Activated T-cell treated with anti-CD3 and anti-CD28 coated beads for 1 hour (primary cell): ENCODE results near the gene CHD6.

ENCODE experiments used
- DNase-seq: peaks from one replicate; pipeline ENCODE4 v3.0.0-alpha.2; 2020; ENCODE audit warnings: low read depth

CHD6 gene

DNA sequence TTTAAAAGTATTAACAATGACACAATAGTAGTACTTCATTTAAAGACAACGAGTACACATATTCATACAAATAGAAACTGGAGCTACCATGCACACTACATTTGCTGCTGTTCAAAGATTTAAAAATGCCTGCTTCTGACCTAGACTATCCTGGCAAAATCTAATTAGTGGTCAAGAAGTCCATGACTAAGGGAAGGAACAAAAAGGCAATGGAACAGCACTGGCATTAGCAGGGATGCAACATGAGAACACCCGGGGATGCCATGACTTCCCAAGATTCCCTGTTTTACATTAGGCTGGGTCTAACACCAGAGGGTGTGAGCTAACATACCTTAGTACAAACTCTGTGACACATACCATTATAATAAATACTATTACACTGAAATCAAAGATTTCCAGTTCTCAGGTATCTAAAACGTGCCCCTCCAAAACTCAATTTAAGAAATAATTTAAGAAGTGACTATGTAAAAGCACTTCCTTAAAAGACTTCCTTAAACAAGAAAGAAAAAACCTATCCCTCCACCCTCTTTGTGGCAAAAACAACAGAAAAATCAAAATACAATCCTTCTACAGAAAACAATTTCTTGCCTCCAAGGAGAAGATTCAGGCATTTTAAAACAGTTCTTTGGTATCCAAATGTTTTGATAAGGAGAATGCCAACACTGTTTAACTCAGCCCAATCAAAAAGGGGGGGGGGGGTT is 25.5 kb downstream of the CHD6 start:
- DNase-seq = no peak

DNA sequence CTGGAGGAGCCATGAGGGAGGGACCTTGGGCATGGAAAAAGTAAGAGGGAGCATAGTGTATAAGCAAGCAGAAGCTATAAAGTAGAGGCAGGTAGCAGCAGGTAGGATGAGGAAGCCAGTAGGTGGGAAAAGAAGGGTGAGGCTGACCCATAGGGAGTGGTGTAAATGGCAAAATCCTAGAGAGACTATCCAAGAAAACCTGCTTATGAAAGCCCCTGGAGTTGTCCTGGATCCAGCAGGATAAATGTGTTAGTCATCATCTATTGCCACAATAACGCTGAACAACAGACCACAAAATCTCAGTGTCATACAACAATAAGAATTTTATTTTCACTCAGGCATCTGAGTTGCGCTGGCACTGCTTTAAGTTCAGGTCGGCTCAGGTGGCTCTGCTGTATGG is 30.2 kb downstream of the CHD6 start:
- DNase-seq = no peak

DNA sequence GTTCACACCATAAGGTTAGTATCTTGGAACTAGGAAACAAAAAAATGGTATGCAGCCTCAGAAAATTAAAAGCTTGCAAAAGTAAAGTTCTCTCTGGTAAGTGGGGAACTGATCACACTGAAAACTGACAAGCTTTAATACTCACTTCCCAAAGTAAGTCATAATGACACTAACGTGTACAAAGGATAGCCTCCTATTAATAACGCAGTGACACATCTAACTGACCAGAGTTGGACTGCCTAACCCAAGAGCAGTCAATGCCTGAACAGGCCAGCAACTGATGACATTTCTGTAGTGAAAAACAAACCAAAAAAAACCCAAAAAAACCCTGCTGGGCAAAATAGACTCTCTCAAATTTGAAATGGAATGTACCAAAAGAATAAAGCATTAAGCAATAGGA is 30.7 kb downstream of the CHD6 start:
- DNase-seq = no peak

DNA sequence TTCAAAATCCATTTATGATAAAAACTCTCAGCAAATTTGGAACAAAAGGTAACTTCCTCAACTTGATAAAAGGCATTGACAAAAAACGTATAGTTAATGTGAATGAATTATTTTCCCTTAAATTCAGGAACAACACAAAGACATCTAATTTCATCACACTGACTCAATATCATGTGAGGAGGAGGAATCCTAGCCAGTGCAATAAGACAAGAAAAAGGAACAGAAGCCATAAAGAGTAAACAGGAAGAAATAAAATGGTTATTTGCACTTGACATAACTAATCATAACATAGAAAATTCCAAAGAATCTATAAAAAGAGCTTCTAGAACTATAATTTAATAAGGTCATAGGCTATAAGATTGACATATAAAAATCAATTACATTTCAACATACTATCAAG is 31.4 kb downstream of the CHD6 start:
- no peak for DNase-seq

DNA sequence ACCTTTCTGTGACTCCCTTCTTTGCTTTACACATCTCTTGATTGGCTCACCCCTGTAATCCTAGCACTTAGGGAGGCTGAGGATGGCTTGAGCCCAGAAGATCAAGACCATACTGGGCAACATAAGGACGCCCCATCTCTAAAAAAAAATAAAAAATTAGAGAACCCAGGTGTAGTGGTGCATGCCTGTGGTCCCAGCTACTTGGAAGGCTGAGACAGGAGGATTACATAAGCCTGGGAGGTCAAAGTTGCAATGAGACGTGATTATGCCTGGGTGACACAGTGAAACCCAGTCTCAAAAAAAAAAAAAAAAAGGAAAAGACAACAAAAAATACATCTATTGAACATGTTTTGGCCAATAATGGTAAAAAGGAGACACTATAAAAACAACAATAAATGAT is 37.8 kb downstream of the CHD6 start:
- DNase-seq = no peak

DNA sequence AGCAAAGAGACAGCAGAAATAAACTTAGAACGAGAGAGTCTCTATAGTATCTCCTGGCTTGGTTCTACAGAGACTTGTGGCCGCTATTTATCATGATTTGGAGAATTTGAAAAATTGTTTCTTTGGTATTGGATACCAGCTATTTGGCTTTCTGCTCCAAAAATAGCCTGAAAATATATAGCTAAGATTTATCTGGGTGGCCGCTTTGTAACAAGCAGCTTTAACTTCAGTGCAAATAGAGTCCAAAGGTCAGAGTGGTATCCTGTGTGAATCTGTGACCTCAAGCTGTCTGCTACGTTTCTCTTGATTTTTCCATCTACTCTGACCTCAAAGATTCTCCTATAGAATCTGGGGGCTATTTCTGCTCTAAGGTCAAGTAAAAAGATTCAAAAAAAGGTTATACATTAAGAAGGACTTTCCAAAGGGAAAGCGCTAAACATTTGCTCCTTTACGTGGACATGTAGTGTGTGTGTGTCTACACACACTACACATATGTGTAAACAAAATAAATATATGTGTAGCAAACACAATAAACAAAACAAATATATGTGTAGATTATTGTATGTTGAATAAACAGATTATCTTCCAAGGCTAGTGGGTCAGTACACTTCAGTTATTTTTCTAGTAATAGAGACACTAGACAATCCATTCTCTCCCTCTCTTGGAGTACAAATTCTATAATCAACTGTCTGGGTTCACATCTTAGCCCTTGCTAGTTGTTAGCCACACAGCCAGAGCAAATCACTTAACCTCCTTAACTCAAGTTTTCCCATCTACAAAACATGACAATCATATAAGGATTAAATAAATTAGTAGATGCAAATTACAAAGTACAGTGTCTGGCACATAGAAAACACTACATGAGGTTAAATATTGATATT is 40.8 kb downstream of the CHD6 start:
- DNase-seq = no peak

DNA sequence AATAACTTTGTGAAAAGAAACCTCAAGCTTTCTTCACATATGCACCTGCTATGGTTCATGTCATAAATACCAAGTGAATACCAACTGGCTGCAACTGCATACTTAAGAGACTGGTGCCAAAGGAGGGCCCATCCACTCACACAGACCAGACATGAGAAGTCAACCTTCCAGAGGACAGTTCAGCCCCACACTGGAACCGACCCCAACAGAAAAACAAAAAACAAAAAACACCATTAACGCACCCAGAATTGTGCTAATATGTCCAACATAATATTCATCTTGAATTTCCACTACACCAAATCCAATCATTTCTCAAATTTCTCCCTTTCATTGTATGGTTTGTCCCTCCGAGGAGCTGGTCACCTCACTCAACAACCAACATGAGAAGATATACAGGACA is 42.8 kb downstream of the CHD6 start:
- no peak for DNase-seq

DNA sequence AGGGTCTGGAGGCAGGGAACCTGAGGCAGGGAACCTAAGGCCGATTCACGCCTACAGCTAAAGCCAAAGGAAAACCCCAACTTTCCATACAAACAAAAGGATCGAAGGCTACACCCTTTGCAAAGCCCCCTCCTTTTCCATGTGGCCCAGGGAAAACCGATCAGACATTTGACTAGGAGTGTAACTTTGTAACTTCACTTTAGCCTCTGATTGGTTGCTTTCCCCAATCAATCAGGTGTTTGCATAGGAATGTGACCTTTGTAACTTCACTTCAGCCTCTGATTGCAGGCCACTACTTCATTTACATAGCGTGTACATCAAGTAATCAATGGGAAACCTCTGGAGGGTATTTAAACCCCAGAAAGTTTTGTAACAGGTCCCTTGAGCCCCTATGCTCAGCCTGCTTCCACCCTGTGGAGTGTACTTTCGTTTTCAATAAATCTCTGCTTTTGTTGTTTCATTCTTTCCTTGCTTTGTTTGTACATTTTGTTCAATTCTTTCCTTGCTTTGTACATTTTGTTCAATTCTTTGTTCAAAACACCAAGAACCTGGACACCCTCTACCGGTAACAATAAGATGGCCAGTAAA is 43.3 kb downstream of the CHD6 start:
- no peak for DNase-seq

DNA sequence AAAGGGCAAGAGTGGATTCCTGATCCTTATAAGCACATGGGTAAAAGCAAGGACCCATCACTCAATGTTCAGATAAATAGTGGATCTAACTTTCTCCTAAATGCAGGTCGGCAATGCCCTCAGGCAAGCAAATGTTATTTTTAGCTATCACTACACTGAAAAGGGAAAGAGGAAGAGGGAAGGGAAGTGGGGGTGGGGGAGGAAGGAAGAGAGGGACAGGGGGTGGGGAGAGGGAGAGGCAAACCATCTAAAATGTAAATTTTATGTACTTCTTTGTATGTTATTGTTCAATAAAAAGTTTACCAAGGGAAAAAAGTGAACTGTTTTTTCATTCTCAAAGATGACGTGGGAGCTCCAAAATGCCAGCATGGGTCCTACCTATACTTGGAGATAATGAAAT is 44.2 kb downstream of the CHD6 start:
- DNase-seq = no peak

DNA sequence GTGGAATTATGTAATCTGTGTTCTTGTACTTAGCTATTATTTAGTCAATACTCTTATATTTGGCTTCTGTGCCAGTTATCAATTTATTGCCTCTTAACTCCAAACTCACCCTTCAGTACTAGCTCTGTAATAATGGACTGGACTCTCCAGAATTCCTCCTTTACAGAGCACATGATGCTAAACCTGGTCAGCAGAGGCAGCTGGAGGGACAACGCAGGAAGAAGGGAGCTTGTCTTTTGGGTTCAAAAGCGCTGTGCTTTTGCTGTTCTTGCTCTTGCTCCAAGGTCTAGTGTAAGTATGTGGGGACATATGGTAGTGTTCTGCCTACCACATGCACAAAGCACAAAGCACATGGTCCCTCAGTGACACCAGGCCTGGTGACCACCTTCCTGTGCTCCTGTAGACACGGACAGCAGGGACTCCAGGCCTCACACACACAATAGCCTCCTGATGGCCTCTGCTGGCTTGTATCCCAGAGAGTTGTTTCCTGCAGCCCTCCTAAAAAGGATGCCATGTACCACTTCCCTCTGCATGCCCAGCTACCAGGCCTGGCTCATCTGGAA is 46.1 kb downstream of the CHD6 start:
- no peak for DNase-seq

DNA sequence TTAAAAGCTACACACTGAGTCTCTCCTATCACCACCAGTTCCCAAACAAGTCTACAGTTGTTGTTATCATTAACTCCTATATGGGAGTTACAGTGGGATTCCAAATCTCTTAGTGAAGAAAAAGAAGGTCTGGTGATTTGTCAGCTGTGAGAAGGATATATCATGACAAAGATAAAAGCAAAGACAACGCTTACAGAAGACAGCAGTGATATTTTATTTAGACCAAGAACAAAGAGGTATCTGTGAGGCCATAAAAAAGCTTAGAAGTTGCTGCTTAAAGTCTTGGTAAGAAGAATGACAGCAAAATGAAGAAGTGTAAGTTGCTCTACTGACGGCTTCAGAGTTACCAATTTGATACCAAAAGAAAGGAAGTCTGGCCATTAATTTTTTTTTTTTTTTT is 47.2 kb downstream of the CHD6 start:
- DNase-seq = no peak

DNA sequence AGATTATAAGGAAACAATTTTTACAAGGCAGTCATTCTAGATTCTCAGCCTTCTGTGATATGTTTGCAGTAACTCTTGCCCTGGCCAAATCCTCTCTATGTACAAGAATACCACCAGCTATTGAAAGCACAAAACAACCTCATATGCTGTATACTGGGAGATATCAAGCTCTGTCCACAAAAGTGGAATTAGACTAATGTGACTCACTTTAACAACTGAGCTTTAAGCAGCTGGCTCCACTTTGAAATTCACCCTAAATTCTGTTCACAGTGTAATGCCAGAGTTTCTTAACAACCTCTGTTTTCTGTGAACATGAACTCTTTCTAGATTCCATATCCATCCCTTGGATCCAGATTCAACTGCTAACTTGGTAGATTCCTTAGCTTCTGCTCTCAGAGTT is 47.6 kb downstream of the CHD6 start:
- DNase-seq = no peak

DNA sequence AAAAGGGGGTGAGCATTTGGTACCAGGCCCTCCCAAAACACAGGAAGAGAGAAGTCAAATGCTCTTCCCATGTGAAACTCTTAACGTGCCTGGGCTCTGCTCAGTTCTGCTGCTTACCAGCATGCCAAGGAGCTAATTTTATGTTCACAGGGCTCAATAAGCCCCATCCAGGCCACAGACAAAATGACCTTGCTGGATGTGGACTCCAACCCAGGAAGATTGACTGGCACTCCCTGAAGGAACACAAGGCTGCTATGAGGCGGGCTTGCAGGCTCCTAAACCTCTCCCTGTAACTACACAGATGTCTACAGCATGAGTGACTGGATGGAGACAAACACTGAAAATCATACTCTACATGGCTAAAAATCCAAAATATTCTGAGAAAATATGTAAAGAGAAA is 50.6 kb downstream of the CHD6 start:
- DNase-seq = no peak

DNA sequence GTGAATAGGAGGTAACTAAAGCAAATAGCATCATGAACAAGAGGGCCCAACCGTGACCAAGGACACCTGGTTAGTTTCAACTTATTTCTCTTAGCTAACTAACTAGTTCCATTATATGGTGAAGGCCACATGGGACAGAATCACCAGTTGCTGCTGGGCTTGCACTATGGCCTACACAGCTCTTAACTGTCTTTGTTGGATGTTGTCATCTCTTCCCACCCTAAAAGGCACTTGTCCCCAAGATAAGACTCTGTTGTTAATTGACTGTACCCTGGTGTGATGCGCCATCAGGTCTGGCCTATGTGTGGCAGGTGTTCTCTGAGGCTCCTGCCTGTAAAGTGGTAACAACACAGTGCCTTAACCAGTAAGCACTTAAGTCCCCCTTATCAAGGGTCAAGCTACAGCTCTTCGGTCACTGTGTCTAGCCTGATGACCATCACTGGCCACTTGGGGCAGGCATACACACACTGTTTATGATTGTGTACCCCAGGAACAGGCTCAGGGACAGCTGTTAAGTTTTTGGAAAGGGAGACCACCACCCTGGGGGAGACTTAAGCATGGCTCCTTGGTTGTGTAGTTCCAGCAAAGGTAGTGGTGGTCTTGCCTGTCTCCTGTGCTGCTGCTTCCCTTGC is 51.2 kb downstream of the CHD6 start:
- DNase-seq = no peak

DNA sequence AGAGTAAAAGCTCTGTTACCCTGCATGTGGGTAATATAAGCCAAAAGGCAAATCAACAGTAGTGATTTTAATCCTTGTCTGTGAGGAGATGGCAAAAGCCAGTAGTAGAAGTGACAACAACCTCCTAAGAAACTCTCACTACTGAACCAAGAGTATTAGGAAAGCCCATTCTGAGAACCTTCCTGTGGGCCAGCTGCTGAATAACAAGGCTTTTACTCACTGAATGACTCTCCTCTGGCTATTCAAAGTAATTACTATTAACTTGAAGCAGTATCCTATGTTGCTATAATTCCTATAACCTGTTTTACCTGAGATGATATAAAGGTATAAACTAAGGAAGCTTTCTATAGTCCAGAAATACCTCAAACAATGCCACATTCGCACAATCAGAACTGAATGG is 55.1 kb downstream of the CHD6 start:
- no peak for DNase-seq

DNA sequence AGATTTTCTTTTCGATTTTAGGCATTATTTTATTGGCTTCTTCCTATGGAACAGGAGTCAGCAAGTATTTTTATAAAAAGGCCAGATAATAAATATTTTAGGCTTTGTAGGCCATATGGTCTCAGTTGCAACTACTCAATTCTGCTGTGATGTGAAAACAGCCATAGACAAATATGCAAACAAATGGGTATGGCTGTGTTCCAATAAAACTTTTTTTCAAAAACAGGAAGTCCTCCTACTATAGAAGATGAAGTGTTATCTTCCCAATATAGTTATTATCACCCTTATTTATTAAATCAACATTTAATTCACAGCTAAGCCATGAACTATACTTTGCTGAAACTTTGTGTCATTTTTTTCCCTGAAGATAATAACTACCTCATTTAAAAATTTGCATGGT is 57.2 kb downstream of the CHD6 start:
- no peak for DNase-seq

DNA sequence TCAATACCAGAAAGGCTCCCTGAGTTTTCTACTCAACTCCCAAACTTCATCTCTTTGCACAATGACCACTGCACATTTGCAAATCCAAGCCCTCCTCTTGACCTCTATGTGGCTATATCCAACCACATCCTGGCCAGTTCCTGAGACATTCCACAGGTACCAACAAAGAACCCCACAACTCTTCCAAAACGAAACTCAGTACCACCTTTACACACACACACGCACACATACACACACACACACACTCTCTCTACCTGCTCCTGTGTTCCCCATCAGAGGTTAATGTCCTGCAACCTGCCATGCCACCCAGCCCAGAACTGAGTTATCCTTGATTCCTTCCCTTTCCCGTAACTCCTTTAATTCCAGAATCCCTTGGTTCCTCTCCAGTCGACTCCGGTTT is 58.5 kb downstream of the CHD6 start:
- no peak for DNase-seq

DNA sequence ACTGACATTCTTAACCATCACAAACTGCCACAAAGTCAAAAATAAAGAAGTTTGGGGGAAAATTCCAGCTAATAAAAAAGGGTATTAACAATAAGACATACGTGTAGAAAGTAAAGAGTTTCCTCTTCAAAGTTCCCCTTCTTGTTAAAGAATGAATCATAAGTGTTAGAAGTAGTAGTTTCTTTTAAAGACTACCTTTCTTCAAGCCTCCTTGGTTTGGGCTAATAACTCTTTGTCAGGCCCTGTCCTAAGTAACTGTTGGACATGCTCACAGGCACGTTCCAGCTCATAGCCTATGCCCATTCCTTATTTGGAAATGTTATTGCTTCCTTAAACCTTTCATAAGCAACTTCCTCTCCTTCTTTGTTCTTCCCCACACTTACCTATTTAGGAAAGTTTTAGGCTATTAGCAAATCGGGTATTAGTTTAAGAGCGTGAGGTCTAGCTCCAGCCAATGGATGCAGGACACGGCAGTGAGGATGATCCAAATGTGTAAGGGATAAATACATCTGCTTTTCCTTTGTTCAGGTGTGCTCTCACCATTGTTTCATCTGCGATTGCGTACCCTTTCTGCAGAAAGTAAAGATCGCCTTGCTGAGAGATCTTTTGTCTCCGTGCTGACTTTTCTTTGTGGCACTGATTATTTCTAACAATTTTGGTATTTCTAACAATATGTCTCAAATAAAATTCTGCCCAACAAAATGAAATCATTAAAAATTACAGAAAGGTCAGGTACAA is 64.9 kb downstream of the CHD6 start:
- DNase-seq = no peak

DNA sequence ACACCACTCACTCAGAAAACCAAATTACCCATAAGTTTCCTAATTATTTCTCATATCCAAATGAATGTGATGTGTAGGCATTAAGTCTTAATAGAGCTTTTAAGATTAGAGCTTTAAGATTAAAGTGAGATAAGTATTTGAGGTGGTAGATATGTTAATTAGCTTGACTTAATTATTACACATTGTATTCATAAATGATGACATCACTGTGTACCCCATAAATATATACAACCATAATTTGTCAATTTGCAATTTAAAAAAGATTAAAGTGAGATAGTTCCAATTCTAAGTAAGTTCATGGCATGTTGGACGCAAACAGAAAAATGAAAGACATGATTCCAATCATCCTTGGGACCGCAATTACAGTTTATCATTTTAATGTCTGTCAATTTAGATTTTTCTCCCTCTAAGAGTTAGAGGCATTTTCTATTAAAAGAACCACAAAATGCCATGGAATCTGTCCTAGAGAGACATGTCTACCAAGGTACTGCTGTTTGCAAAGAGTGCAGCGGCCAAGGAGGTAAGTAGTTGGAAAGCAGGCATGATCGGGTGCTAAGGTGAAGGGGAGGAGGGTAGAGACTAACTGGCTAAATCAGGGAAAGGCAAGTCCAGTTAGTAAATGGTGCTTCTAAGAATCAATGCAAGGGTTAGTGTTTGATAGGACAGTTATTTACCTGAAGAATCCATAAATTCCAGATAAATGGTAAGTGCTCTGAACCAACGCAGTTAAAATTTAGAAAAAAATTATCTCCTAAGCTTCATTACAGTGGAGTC is 65.7 kb downstream of the CHD6 start:
- no peak for DNase-seq

DNA sequence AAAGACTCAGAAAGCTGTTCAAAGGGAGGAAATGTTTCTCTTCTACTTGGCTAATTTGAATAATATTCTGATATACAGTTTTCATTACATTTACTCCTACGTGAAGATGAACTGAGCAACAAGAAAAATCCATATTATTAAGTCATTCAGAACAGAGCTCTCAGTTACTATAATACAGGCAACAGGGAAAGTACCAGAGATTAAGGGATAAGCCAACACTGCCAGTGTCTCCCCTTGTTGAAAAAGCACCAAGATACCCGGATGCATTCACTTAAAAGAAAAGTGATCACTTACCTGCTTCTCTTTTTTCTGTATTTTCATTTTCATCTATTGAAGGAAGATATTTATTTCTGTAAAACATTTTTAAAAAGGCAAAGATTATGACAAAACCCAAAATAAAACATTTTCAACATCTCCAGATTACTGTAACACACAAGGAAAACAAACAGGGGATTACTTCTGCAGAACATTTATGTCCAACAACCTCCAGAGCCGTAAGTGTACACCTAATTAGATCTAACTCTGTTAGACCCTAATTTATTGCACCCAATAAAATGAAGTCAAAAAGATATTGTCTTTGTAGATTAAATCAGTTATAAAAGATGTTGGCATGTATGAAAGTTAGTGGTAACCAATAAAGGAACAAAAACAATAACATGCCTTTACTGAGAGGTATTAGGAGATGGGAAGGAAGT is 67.0 kb downstream of the CHD6 start:
- DNase-seq = no peak
